NB4 (cell line): ENCODE measurements around the gene NACC2.

ENCODE experiments used
- POLR2A ChIP-seq: IDR thresholded peaks from 2 replicates; pipeline ENCODE4 v1.6.1; 2011; ENCODE audit warnings: mild to moderate bottlenecking; ENCODE audit not compliant: insufficient read length; ENCODE audit errors: extremely low read depth
- TF ChIP-seq, protein P1 (sequence below): IDR thresholded peaks from one replicate; pipeline ENCODE4 v1.5.1; 2012; ENCODE audit warnings: low read depth, low read length

DNA sequence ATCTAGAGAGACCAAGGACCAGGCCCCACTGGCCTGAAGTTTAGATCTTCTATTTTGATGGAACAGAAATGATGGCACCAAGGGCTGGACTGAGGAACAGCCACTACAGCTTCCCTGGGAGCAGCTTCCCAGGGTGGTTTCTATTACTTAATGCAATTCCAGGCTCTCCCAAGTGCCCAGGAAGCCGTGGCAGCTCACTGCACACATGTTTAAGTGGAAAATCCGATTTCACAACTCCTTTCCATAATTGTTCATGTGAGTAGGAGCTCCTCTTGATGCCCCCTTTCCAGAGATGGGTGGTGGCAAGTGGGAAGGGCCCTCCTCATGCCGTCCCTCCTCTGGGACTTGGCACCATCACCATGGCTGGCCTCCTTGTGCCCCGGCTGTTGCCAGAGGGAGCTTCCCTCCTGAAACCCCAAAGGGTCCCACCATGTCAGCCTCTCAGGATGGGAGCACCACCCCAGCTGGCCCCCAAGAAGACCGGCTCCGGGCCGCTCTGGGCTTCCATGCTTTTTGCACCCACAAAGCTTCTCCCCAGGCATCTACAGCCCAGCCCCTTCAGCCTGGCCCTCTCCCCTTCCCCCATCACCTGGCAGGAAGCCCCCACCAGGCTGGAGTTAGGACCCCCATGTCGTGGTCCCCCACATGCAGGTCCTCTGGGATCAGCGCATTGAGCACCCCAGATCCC, 124.8 kb downstream of the NACC2 start:
- TF ChIP-seq POLR2A = no peak
- TF ChIP-seq, protein P1, sequence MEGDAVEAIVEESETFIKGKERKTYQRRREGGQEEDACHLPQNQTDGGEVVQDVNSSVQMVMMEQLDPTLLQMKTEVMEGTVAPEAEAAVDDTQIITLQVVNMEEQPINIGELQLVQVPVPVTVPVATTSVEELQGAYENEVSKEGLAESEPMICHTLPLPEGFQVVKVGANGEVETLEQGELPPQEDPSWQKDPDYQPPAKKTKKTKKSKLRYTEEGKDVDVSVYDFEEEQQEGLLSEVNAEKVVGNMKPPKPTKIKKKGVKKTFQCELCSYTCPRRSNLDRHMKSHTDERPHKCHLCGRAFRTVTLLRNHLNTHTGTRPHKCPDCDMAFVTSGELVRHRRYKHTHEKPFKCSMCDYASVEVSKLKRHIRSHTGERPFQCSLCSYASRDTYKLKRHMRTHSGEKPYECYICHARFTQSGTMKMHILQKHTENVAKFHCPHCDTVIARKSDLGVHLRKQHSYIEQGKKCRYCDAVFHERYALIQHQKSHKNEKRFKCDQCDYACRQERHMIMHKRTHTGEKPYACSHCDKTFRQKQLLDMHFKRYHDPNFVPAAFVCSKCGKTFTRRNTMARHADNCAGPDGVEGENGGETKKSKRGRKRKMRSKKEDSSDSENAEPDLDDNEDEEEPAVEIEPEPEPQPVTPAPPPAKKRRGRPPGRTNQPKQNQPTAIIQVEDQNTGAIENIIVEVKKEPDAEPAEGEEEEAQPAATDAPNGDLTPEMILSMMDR = no peak
